ENCODE measurements around the gene MYO18B.

Gene MYO18B

GRCh38 chr22:25853501-25854284, 111.7 kb downstream of the MYO18B start:
- no peak for TF ChIP-seq FOXP2 (optimal IDR thresholded peaks at IDR 0.05; ENCODE audit: borderline replicate concordance, extremely low read depth, extremely low read length, insufficient read depth)
- no peak for TF ChIP-seq TAF1 (IDR thresholded peaks at IDR 0.05; ENCODE audit: borderline replicate concordance, insufficient read depth, low read length)

- TF ChIP-seq TAF1 (IDR thresholded peaks at IDR 0.05; ENCODE audit: borderline replicate concordance, insufficient read depth, low read length) (no peak), REST (IDR thresholded peaks at IDR 0.05; ENCODE audit: insufficient read depth in 1 of 2, low read depth in 2 of 2, low read length in 2 of 2) (no peak), SIN3A (IDR thresholded peaks at IDR 0.05; ENCODE audit: borderline replicate concordance, insufficient read depth, low read length) (no peak), POLR2AphosphoS5 (IDR thresholded peaks at IDR 0.05; ENCODE audit: low read depth, low read length) (no peak), FOXP2 (optimal IDR thresholded peaks at IDR 0.05; ENCODE audit: borderline replicate concordance, extremely low read depth, extremely low read length, insufficient read depth) (no peak)
Observed at GRCh38 chr22:25869771-25870170, 127.8 kb downstream of the MYO18B start.

GRCh38 chr22:25874327-25874726, 132.3 kb downstream of the MYO18B start:
- TF ChIP-seq POLR2AphosphoS5 (IDR thresholded peaks at IDR 0.05; ENCODE audit: low read depth, low read length) (no peak), SIN3A (IDR thresholded peaks at IDR 0.05; ENCODE audit: borderline replicate concordance, insufficient read depth, low read length) (no peak), REST (IDR thresholded peaks at IDR 0.05; ENCODE audit: insufficient read depth in 1 of 2, low read depth in 2 of 2, low read length in 2 of 2) (no peak), TAF1 (IDR thresholded peaks at IDR 0.05; ENCODE audit: borderline replicate concordance, insufficient read depth, low read length) (no peak), FOXP2 (optimal IDR thresholded peaks at IDR 0.05; ENCODE audit: borderline replicate concordance, extremely low read depth, extremely low read length, insufficient read depth) (no peak)

GRCh38 chr22:25875461-25875860, 133.5 kb downstream of the MYO18B start:
- TF ChIP-seq FOXP2 (optimal IDR thresholded peaks at IDR 0.05; ENCODE audit: borderline replicate concordance, extremely low read depth, extremely low read length, insufficient read depth) (no peak), POLR2AphosphoS5 (IDR thresholded peaks at IDR 0.05; ENCODE audit: low read depth, low read length) (no peak), SIN3A (IDR thresholded peaks at IDR 0.05; ENCODE audit: borderline replicate concordance, insufficient read depth, low read length) (no peak), TAF1 (IDR thresholded peaks at IDR 0.05; ENCODE audit: borderline replicate concordance, insufficient read depth, low read length) (no peak), REST (IDR thresholded peaks at IDR 0.05; ENCODE audit: insufficient read depth in 1 of 2, low read depth in 2 of 2, low read length in 2 of 2) (no peak)

- TF ChIP-seq FOXP2 (optimal IDR thresholded peaks at IDR 0.05; ENCODE audit: borderline replicate concordance, extremely low read depth, extremely low read length, insufficient read depth) (no peak), POLR2AphosphoS5 (IDR thresholded peaks at IDR 0.05; ENCODE audit: low read depth, low read length) (no peak), REST (IDR thresholded peaks at IDR 0.05; ENCODE audit: insufficient read depth in 1 of 2, low read depth in 2 of 2, low read length in 2 of 2) (no peak), TAF1 (IDR thresholded peaks at IDR 0.05; ENCODE audit: borderline replicate concordance, insufficient read depth, low read length) (no peak), SIN3A (IDR thresholded peaks at IDR 0.05; ENCODE audit: borderline replicate concordance, insufficient read depth, low read length) (no peak)
Observed at GRCh38 chr22:25876871-25877270, 134.9 kb downstream of the MYO18B start.

Data from PFSK-1 (cell line).